AG09319 (cell line): ENCODE results near the gene EDEM3.

ENCODE experiments used
- DNase-seq: peaks from one replicate; pipeline ENCODE4 v3.0.0-alpha.2; 2010; ENCODE audit warnings: low read depth; ENCODE audit errors: extremely low read depth
- TF ChIP-seq, protein P1 (sequence below): IDR thresholded peaks from 2 replicates; pipeline ENCODE4 v1.5.1; 2011; ENCODE audit warnings: low read depth, mild to moderate bottlenecking, inconsistent platforms, low read length, moderate library complexity

EDEM3 gene

DNA sequence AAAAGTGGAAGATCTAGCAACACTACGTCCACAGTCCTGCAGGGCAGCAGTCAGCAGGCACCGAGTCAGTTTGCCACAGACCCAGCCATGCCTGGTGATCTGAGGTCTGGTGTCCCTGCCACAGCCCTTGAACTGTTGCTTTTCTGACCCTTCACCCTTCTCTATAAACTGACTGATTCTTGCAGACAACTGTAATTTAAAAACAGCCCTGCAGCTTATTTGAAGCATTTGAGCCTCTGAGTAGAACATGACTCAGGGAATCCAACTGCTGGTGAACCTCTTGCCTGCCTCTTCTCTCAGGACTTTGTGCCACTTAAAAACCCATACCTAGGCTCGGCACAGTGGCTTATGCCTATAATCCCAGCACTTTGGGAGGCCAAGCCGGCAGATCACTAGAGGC, 107.2 kb downstream of the EDEM3 start:
- DNase-seq, result no peak
- TF ChIP-seq, protein P1, sequence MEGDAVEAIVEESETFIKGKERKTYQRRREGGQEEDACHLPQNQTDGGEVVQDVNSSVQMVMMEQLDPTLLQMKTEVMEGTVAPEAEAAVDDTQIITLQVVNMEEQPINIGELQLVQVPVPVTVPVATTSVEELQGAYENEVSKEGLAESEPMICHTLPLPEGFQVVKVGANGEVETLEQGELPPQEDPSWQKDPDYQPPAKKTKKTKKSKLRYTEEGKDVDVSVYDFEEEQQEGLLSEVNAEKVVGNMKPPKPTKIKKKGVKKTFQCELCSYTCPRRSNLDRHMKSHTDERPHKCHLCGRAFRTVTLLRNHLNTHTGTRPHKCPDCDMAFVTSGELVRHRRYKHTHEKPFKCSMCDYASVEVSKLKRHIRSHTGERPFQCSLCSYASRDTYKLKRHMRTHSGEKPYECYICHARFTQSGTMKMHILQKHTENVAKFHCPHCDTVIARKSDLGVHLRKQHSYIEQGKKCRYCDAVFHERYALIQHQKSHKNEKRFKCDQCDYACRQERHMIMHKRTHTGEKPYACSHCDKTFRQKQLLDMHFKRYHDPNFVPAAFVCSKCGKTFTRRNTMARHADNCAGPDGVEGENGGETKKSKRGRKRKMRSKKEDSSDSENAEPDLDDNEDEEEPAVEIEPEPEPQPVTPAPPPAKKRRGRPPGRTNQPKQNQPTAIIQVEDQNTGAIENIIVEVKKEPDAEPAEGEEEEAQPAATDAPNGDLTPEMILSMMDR, result no peak

DNA sequence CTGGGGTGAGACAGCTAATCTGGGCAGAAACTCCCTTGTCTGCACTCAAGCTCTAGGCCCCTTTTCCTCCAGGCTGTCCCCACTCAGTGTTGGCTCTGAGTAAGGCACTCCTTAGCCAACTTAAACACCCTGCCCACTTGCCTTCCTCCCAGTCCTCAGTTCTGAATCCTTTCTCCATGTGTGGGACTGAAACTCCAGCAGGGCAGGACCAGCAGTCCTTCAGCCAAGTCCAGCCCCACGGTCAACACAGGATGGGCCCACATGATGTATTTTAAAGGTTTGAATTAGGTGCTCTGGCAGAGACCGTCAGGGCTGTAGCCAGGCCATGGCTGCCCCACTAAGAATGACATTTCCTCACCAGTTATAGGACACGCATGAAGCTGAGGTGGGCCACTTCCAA, 107.8 kb downstream of the EDEM3 start:
- TF ChIP-seq, protein P1, result no peak
- no peak for DNase-seq

DNA sequence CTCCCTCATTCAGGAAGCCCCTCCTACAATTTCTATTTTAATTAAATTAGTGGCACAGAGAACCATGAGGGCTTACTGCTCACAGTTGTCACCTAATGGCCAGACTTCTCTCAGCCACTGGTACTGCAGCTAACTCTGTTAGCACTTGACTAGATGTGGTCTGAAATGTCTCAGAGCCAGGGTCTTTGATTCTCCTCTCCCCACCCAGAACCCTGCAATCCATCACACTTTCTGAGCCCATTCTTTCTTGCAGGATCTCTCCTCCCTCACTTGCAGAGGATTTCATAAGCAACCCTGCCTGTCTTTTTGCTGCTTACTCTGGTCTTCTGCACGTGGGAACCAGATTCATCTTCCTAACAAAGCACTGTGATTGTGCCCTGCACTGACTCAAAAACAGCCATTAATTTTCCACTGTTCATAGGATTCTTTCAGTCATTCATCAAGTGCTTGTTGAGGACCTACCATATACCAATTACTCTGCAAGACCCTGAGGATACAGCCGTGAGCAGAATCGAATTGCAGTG, 108.4 kb downstream of the EDEM3 start:
- DNase-seq, result no peak
- TF ChIP-seq, protein P1, result no peak

DNA sequence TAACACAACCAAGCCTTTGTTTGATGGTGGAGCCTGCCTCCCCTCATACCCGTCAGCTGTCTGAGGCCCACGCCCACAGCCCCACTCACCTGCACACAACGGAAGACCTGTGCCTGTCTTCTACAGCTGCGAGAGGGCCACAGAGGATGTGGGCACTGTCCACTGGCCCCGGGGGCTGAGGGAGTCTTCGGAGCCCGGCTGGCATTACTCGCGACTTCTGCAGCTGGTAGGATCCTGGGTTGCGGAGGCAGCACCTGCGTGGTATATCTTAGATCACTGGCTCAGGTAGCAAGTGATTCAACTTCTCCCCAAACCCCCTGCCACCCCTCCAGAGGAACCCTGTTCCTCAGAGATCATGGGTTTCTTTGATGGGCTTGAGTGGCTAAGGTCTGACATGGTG, 109.9 kb downstream of the EDEM3 start:
- TF ChIP-seq, protein P1, result no peak
- no peak for DNase-seq

DNA sequence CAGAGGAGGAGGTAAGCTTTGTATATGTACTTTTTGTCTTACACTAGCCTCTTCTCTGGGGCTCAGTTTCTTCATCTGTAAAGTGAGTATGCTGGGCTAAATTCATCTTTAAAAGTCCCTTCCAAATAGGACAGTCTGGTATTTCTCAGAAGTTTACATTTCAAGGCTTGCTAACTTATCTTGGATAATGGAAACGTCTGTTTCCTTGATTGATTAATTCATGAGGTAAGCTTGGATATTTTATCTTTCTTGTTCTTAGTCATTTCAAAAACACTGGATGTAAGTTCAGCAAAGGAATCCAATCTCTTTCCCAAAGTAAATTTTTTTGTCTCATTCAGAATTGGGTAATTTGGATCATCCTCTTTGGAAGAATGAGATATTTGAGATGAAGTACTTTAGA, 111.0 kb downstream of the EDEM3 start:
- TF ChIP-seq, protein P1, result no peak
- no peak for DNase-seq

DNA sequence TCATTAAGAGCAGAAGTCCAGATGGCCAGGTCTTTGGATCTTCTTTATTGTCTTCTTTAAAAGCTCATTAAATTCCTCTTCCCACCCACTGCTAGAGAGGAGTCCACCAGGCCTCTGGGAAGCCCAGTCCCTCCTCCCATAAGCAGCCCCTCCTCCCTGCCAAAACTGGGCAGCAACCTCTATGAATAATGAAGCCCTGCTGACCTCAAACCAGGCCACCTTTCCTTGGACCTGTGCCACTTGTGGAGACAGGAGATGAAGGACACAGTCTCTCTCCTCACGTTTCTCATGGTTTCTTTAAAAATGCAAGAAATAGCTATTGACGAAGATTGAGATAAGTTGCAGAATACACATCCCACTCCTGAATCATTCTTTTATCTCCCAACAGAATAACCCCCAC, 112.8 kb downstream of the EDEM3 start:
- TF ChIP-seq, protein P1, result no peak
- DNase-seq, result no peak

DNA sequence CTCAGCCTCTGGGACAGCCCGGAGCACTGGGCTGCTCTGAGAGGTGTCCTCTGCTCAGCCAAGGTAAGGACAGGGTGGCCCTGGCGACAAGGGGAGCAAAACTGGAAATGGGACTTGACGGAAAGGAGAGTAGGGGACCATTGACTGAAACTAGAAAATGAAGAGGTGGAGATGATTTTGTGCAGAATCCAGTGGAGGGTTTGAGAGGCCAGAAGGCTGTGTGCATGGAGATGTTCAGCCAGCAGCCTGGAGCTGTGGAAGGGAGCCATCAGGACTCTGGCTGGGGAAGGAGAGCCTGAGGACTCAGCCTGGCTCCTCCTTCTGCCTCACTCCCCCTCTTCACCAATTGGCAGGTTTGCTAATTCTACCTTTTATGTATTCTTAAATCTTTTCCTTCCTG, 114.2 kb downstream of the EDEM3 start:
- no peak for DNase-seq
- TF ChIP-seq, protein P1, result no peak
